ENCODE data around the gene PRR3.

- TF ChIP-seq EZH2phosphoT487 (IDR thresholded peaks at IDR 0.05; ENCODE audit: unreplicated experiment) = no peak
- TF ChIP-seq CTCF (conservative IDR thresholded peaks at IDR 0.05; ENCODE audit: low read depth in 2 of 2) = no peak
- no peak for TF ChIP-seq POLR2AphosphoS5 (IDR thresholded peaks at IDR 0.05; ENCODE audit: low read depth)
- TF ChIP-seq JUNB (IDR thresholded peaks at IDR 0.05; ENCODE audit: unreplicated experiment) = no peak
- no peak for TF ChIP-seq EZH2 (IDR thresholded peaks at IDR 0.05; ENCODE audit: low read depth, unreplicated experiment)
- TF ChIP-seq ZNF462 (CRISPR knock-in tag; IDR thresholded peaks at IDR 0.05) = no peak
- no peak for TF ChIP-seq REST (IDR thresholded peaks at IDR 0.05; ENCODE audit: unreplicated experiment)
- TF ChIP-seq CREB1 (CRISPR knock-in tag; IDR thresholded peaks at IDR 0.05; ENCODE audit: low read depth) = no peak
- no peak for TF ChIP-seq STAT1 (IDR thresholded peaks at IDR 0.05; ENCODE audit: unreplicated experiment)
- TF ChIP-seq ZNF114 (CRISPR knock-in tag; IDR thresholded peaks at IDR 0.05) = no peak
- no peak for TF ChIP-seq ZNF331 (CRISPR knock-in tag; IDR thresholded peaks at IDR 0.05; ENCODE audit: low read depth)
Measured at GRCh38 chr6:30601436-30601814, 44.3 kb downstream of the PRR3 start.
